HepG2 (cell line): ENCODE results near the gene BMP2. TPM values are rescaled to one million over a fixed set of nuclear protein-coding genes. Genes with fewer than 3 reads are reported as not detected.

Experiments used
- AHR ChIP-seq: IDR thresholded peaks from 2 replicates; pipeline ENCODE4 v1.6.1; 2018; ENCODE audit warnings: missing genetic modification reagents, missing compliant biosample characterization
- CBX5 ChIP-seq: sonication (generic); formaldehyde crosslinking; IDR thresholded peaks from 2 replicates; pipeline ENCODE4 v1.4.0; 2020; ENCODE audit warnings: missing genetic modification reagents, borderline replicate concordance
- EEA1 ChIP-seq: sonication (generic); formaldehyde crosslinking; IDR thresholded peaks from 2 replicates; pipeline ENCODE4 v1.5.1; 2020; ENCODE audit warnings: mild to moderate bottlenecking, missing genetic modification reagents, borderline replicate concordance
- EZH2 ChIP-seq: conservative IDR thresholded peaks from 2 replicates; pipeline ENCODE4 v1.6.1; 2012; ENCODE audit warnings: mild to moderate bottlenecking, low read depth, low read length, moderate library complexity
- HMG20B ChIP-seq: conservative IDR thresholded peaks from 2 replicates; pipeline ENCODE4 v1.6.1; 2016; ENCODE audit warnings: missing genetic modification reagents, missing compliant biosample characterization
- HNRNPK ChIP-seq: fragments of 200-400 bp; formaldehyde crosslinking; IDR thresholded peaks from 2 replicates; pipeline ENCODE4 v1.6.1; 2018; ENCODE audit warnings: low read length, low read depth, moderate library complexity, mild to moderate bottlenecking; ENCODE audit not compliant: poor library complexity, severe bottlenecking
- JUN ChIP-seq: sonication (generic); formaldehyde crosslinking; IDR thresholded peaks from 2 replicates; pipeline ENCODE4 v1.4.0; 2020; ENCODE audit warnings: mild to moderate bottlenecking, missing genetic modification reagents
- MBNL3 ChIP-seq: fragments of 250-450 bp; sonication (Bioruptor Pico); conservative IDR thresholded peaks from 2 replicates; pipeline ENCODE4 v1.8.0; 2022; ENCODE audit warnings: mild to moderate bottlenecking, inconsistent platforms
- SNRNP70 ChIP-seq: fragments of 200-400 bp; formaldehyde crosslinking; IDR thresholded peaks from 2 replicates; pipeline ENCODE4 v1.6.1; 2017; ENCODE audit warnings: mild to moderate bottlenecking, low read depth, low read length, moderate library complexity
- SRY ChIP-seq: sonication (generic); formaldehyde crosslinking; IDR thresholded peaks from 2 replicates; pipeline ENCODE4 v1.8.0; 2022; ENCODE audit warnings: mild to moderate bottlenecking, missing genetic modification reagents
- ZBTB14 ChIP-seq: sonication (generic); formaldehyde crosslinking; IDR thresholded peaks from 2 replicates; pipeline ENCODE4 v1.4.0; 2020; ENCODE audit warnings: missing genetic modification reagents
- ZNF350 ChIP-seq: sonication (generic); formaldehyde crosslinking; IDR thresholded peaks from 2 replicates; pipeline ENCODE4 v1.4.0; 2020; ENCODE audit warnings: mild to moderate bottlenecking, low read depth, missing genetic modification reagents, borderline replicate concordance
- ZNF354B ChIP-seq: sonication (generic); formaldehyde crosslinking; IDR thresholded peaks from 2 replicates; pipeline ENCODE4 v1.8.0; 2022; ENCODE audit warnings: mild to moderate bottlenecking, missing genetic modification reagents
- ZNF430 ChIP-seq: sonication (generic); formaldehyde crosslinking; IDR thresholded peaks from 2 replicates; pipeline ENCODE4 v1.9.0; 2021; ENCODE audit warnings: mild to moderate bottlenecking, missing genetic modification reagents
- ZNF800 ChIP-seq: sonication (generic); formaldehyde crosslinking; IDR thresholded peaks from 2 replicates; pipeline ENCODE4 v1.4.0; 2020; ENCODE audit warnings: missing genetic modification reagents
- ZNF816 ChIP-seq: sonication (generic); formaldehyde crosslinking; IDR thresholded peaks from 2 replicates; pipeline ENCODE4 v1.8.0; 2022; ENCODE audit warnings: missing genetic modification reagents, mild to moderate bottlenecking, borderline replicate concordance
- polyA plus RNA-seq, 8 experiments: library from polyadenylated mRNA; depleted of rRNA in 3 of 8; stranded (reverse) in 7 of 8; unstranded in 1 of 8; fragments of >200 nt; fragmentation: Illumina TruSeq in 4 of 8; extraction: Trizol in 4 of 8; gene quantifications; 2 replicates each; pipeline versions ENCODE4 v1.2.1 to v1.2.3, GENCODE V29; 2011 to 2016; ENCODE audit warnings: low read depth in 4 of 8, missing spikeins in 1 of 8, mixed read lengths in 1 of 8; ENCODE audit not compliant: insufficient read depth in 1 of 8
- total RNA-seq, 5 experiments: library from RNA; depleted of rRNA; stranded (reverse); fragments of >200 nt; fragmentation: Illumina TruSeq; extraction: Trizol; gene quantifications; 2 replicates each; pipeline ENCODE4 v1.2.3, GENCODE V29; 2016; ENCODE audit warnings: low read depth in 1 of 5

The BMP2 gene
- total and polyA plus RNA-seq, 2 of the 13 experiments (the other 11 are each of a cell fraction or from before 2014, with no cell fraction given): 0.02 to 0.03 TPM

GRCh38 chr20:6768228-6769140, 998 bp downstream of the BMP2 start (continued):
- TF ChIP-seq SRY (CRISPR knock-in tag): 0 out of 2 replicates have a peak, but pooled peaks have one; percentile 9
- peak; percentile 43 for TF ChIP-seq HNRNPK
- TF ChIP-seq ZBTB14 (CRISPR knock-in tag): no peak
- no peak for TF ChIP-seq ZNF350
- TF ChIP-seq ZNF354B (CRISPR knock-in tag): no peak
- peak; percentile 92; the same call in 1 of the 2 replicates for TF ChIP-seq ZNF800 (CRISPR knock-in tag)
- no peak for TF ChIP-seq SNRNP70
- no peak for TF ChIP-seq EEA1 (CRISPR knock-in tag)
- no peak for TF ChIP-seq ZNF816
- no peak for TF ChIP-seq CBX5 (CRISPR knock-in tag)
- TF ChIP-seq HMG20B (CRISPR knock-in tag): no peak
- TF ChIP-seq ZNF430 (CRISPR knock-in tag): no peak
- TF ChIP-seq JUN: no peak
- no peak for TF ChIP-seq MBNL3
- TF ChIP-seq EZH2: peak; percentile 85; the same call in 1 of the 2 replicates
- TF ChIP-seq AHR: no peak
